OCI-LY7 (cell line): Measurements from ENCODE around the gene WDR17. TPM values are rescaled to one million over a fixed set of nuclear protein-coding genes. Genes with fewer than 3 reads are reported as not detected.

Experiments
- BruUV-seq: library from RNA; stranded (reverse); fragments of 400-500 nt; replicated peaks from 2 replicates; lab custom pipeline; 2021; lab: Mats Ljungman, UMichigan
- CTCF ChIA-PET: fragments of 300-600 bp; sonication (Branson Sonifier 250); formaldehyde crosslinking; loops from one replicate; lab custom pipeline; 2022; ENCODE audit warnings: antibody characterized with exemption; ENCODE audit not compliant: unreplicated experiment; lab: Charles Lee
- POLR2A ChIA-PET: fragments of 300-600 bp; sonication (Branson Sonifier 250); formaldehyde crosslinking; loops from one replicate; lab custom pipeline; 2022; ENCODE audit warnings: antibody characterized with exemption; lab: Charles Lee
- DNase-seq: peaks from one replicate; pipeline ENCODE4 v3.0.0-alpha.2; 2015; ENCODE audit warnings: low spot score
- H2AFZ ChIP-seq: fragments of 200-600 bp; sonication (generic), shearing (Covaris generic); 2 replicates; pipeline ENCODE4 v1.6.1; 2014; ENCODE audit warnings: mild to moderate bottlenecking, antibody characterized with exemption, low read length, moderate library complexity
- H3K27ac ChIP-seq: fragments of 200-600 bp; sonication (generic); 2 replicates; pipeline ENCODE4 v1.5.1; 2014; ENCODE audit warnings: mixed run types, low read depth, mild to moderate bottlenecking, moderate library complexity, low read length, inconsistent platforms; ENCODE audit not compliant: poor library complexity, severe bottlenecking
- H3K36me3 ChIP-seq: fragments of 200-600 bp; sonication (generic); 2 replicates; pipeline ENCODE4 v1.6.1; 2014; ENCODE audit warnings: mild to moderate bottlenecking, antibody characterized with exemption, low read length, moderate library complexity, mixed read lengths; ENCODE audit not compliant: insufficient read depth
- H3K4me1 ChIP-seq: fragments of 200-600 bp; sonication (generic); 2 replicates; pipeline ENCODE4 v1.5.1; 2014; ENCODE audit warnings: mild to moderate bottlenecking, low read length; ENCODE audit not compliant: insufficient read depth, poor library complexity, severe bottlenecking
- H3K4me2 ChIP-seq: fragments of 200-600 bp; sonication (generic); 2 replicates; pipeline ENCODE4 v1.6.1; 2014; ENCODE audit warnings: mild to moderate bottlenecking, low read length
- H3K4me3 ChIP-seq: fragments of 200-600 bp; sonication (generic); 2 replicates; pipeline ENCODE4 v1.5.1; 2014; ENCODE audit warnings: mild to moderate bottlenecking, low read depth, low read length; ENCODE audit not compliant: poor library complexity, severe bottlenecking
- H3K79me2 ChIP-seq: fragments of 200-600 bp; sonication (generic); 2 replicates; pipeline ENCODE4 v1.6.1; 2016; ENCODE audit warnings: low read depth, mild to moderate bottlenecking, low read length, moderate library complexity, mixed read lengths; ENCODE audit not compliant: insufficient read depth
- H3K9me2 ChIP-seq: fragments of 200-600 bp; sonication (generic); 2 replicates; pipeline ENCODE4 v1.6.1; 2016; ENCODE audit warnings: mild to moderate bottlenecking, low read length, mixed read lengths; ENCODE audit not compliant: insufficient read depth
- H3K9me3 ChIP-seq: fragments of 200-600 bp; sonication (generic); 2 replicates; pipeline ENCODE4 v1.6.1; 2014; ENCODE audit warnings: mild to moderate bottlenecking, mixed run types, low read length, mixed read lengths
- H4K20me1 ChIP-seq: fragments of 200-600 bp; sonication (generic); 2 replicates; pipeline ENCODE4 v1.6.1; 2014; ENCODE audit warnings: mild to moderate bottlenecking, antibody characterized with exemption, low read length, moderate library complexity, mixed read lengths; ENCODE audit not compliant: insufficient read depth
- EZH2phosphoT487 ChIP-seq: fragments of 200-600 bp; sonication (generic); IDR thresholded peaks from 2 replicates; pipeline ENCODE4 v1.6.1; 2018; ENCODE audit warnings: low read depth, borderline replicate concordance, mild to moderate bottlenecking, mixed run types, antibody characterized with exemption, low read length, moderate library complexity, mixed read lengths
- intact Hi-C: fragments of 100-400 bp; cut with micrococcal nuclease; formaldehyde crosslinking; loops from one replicate; pipeline ENCODE4 v1.10.0; 2022; ENCODE audit not compliant: unreplicated experiment
- total RNA-seq, 2 experiments: library from RNA; depleted of rRNA in 1 of 2; stranded (reverse); fragments of >200 nt in 1 of 2; shearing (Covaris generic) in 1 of 2; gene quantifications; 2 replicates each; pipeline ENCODE4 v1.2.3, GENCODE V29; 2014 to 2022
- TF ChIP-seq, protein P1 (sequence below): fragments of 200-600 bp; sonication (generic); conservative IDR thresholded peaks from 2 replicates; pipeline ENCODE4 v1.5.1; 2014; ENCODE audit warnings: mild to moderate bottlenecking, antibody characterized with exemption, low read length, moderate library complexity, mixed read lengths

The WDR17 gene
- total RNA-seq, 2 experiments from 2014 or later, result 0.63 to 3.8 TPM

DNA sequence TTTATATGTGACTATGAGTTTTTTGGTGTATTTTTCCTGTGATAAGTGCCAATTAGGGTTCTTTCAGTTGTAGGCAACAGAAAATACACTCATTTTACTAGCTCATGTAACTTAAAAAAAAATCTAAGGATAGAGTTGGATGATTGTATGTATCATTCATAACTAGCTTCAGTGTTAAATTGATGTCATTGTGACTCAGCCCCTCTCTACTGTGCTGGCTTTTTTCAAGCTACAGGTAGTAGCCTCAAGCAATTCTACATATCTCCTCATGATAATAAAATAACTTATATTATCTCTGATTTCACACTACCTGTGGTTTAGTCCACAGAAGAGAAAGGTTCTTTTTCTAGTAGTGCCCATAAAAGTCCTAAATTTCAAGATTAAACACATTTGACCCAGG is 11.9 kb downstream of the WDR17 start:
- BruUV-seq, result no TSS peak
- TF ChIP-seq, protein P1, sequence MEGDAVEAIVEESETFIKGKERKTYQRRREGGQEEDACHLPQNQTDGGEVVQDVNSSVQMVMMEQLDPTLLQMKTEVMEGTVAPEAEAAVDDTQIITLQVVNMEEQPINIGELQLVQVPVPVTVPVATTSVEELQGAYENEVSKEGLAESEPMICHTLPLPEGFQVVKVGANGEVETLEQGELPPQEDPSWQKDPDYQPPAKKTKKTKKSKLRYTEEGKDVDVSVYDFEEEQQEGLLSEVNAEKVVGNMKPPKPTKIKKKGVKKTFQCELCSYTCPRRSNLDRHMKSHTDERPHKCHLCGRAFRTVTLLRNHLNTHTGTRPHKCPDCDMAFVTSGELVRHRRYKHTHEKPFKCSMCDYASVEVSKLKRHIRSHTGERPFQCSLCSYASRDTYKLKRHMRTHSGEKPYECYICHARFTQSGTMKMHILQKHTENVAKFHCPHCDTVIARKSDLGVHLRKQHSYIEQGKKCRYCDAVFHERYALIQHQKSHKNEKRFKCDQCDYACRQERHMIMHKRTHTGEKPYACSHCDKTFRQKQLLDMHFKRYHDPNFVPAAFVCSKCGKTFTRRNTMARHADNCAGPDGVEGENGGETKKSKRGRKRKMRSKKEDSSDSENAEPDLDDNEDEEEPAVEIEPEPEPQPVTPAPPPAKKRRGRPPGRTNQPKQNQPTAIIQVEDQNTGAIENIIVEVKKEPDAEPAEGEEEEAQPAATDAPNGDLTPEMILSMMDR, result no peak
- no peak for TF ChIP-seq EZH2phosphoT487
- no peaks in the 10 kb centered on the region for H3K4me1 ChIP-seq
- H3K79me2 ChIP-seq, result no peaks in the 10 kb centered on the region
- intact Hi-C loops, result no loop called here
- no peak overlapping the region for H3K27ac ChIP-seq
- no peaks in the 10 kb centered on the region for H3K9me2 ChIP-seq
- H3K4me3 ChIP-seq, result no peak overlapping the region
- H3K36me3 ChIP-seq, result no peaks in the 10 kb centered on the region
- no peaks in the 10 kb centered on the region for H4K20me1 ChIP-seq
- CTCF ChIA-PET, result no interaction called here
- no peaks in the 10 kb centered on the region for H3K9me3 ChIP-seq
- no peak overlapping the region for H2AFZ ChIP-seq
- POLR2A ChIA-PET, result interaction anchor here (0.6 to 1.3 kb wide), 6 partner anchors 18 to 171 kb away, joined by 3 to 7 read pairs (median 4); no protein-coding TSS in a partner anchor
- no peak for DNase-seq
- H3K4me2 ChIP-seq, result no peak overlapping the region

DNA sequence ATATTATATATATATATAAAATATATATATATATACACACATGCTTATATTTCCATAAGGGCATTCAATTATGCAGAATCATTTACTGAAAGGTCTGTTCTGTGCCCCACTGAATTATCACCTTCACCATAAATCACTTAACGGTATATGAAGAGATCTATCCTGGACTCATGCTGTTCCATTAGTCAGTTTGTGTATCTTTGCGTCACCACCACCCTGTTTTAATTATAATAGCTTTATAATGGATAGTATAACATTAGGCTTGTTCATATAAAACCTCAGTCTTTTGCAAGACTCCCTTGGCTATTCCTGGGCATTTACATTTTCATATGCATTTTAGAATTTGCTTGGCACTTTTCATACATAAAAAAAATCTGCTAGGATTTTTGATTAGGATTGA is 19.1 kb downstream of the WDR17 start:
- intact Hi-C loops, result no loop called here
- ChIA-PET CTCF (interaction anchor here (0.7 kb wide), 1 partner anchor 14 kb away, joined by 3 read pairs; no protein-coding TSS in a partner anchor), POLR2A (interaction anchor here (0.8 to 1.3 kb wide), 4 partner anchors 11 to 33 kb away, joined by 3 to 5 read pairs (median 3); no protein-coding TSS in a partner anchor)
- Histone ChIP-seq H3K79me2 (no peaks in the 10 kb centered on the region), H3K9me3 (no peaks in the 10 kb centered on the region), H3K36me3 (no peaks in the 10 kb centered on the region), H3K4me3 (no peak overlapping the region), H4K20me1 (no peaks in the 10 kb centered on the region), H3K4me2 (no peak overlapping the region), H3K9me2 (no peaks in the 10 kb centered on the region), H3K27ac (no peak overlapping the region), H3K4me1 (peaks cover under 1% of the 10 kb centered on the region), H2AFZ (no peak overlapping the region)
- no peak for DNase-seq
- BruUV-seq, result no TSS peak
- no peak for TF ChIP-seq EZH2phosphoT487
- TF ChIP-seq, protein P1, result no peak

DNA sequence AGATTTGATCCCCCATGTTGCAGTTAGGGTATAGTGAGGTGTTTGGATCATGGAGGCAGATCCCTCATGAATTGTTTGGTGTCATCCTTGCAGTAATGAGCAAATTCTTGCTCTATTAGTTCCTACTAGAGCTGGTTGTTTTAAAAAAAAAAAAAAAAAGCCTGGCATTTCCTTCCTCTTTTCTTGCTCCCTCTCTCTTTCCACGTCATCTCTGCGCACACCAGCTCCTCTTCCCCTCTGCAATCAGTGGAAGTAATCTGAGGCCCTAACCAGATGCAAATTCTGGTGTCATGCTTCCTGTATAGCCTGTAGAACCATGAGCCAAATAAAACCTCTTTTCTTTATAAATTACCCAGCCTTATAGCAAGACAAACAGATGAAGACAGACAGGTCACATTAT is 24.5 kb downstream of the WDR17 start:
- DNase-seq, result peak; percentile 3
- Histone ChIP-seq H2AFZ (no peak overlapping the region), H3K36me3 (no peaks in the 10 kb centered on the region), H3K79me2 (no peaks in the 10 kb centered on the region), H4K20me1 (no peaks in the 10 kb centered on the region), H3K9me2 (no peaks in the 10 kb centered on the region), H3K9me3 (0 out of 2 replicates have a peak, but pooled peaks cover 7% of the 10 kb centered on the region), H3K4me1 (peaks cover 6% of the 10 kb centered on the region), H3K27ac (no peak overlapping the region), H3K4me2 (no peak overlapping the region), H3K4me3 (no peak overlapping the region)
- ChIA-PET POLR2A (interaction anchor here (0.6 to 1.1 kb wide), 3 partner anchors 11 to 1240 kb away, joined by 3 to 4 read pairs (median 3); no protein-coding TSS in a partner anchor), CTCF (no interaction called here)
- no TSS peak for BruUV-seq
- TF ChIP-seq EZH2phosphoT487, result no peak
- TF ChIP-seq, protein P1, result no peak
- intact Hi-C loops, result no loop called here
